Astrocyte of the spinal cord (primary cell): ENCODE results near the gene FES.

ENCODE experiments used
- DNase-seq: peaks from one replicate; pipeline ENCODE4 v3.0.0; 2011; ENCODE audit warnings: low read depth, low spot score
- H3K4me3 ChIP-seq: 2 replicates; pipeline ENCODE4 v1.5.1; 2011; ENCODE audit warnings: low read depth, mild to moderate bottlenecking, low read length, moderate library complexity
- CTCF ChIP-seq: IDR thresholded peaks from 2 replicates; pipeline ENCODE4 v1.5.1; 2012; ENCODE audit warnings: low read depth, mild to moderate bottlenecking, low read length, inconsistent platforms
- in situ Hi-C: cut with HindIII; loops from 2 replicates; pipeline ENCODE4 v1.10.0; 2017; ENCODE audit warnings: low sequenced_read_pairs

The FES gene

GRCh38 chr15:90945091-90945490, 60.8 kb downstream of the FES start:
- TF ChIP-seq CTCF: no peak
- no peak for DNase-seq
- in situ Hi-C loops: no loop called here
- H3K4me3 ChIP-seq: no peak overlapping the region
